Right lobe of liver (tissue), 6 donors: ENCODE data around the gene TBX2. TPM values are rescaled to one million over a fixed set of nuclear protein-coding genes. Genes with fewer than 3 reads are reported as not detected.
"Not testable (repeated sequence)": the region's sequence is repeated elsewhere in the genome, so short reads cannot be mapped to it uniquely, and the experiment has no call there.

ENCODE experiments used
- ATAC-seq, 4 donors: fragments of 200-7000 bp; cut with Tn5 transposase; one replicate each; pipeline ENCODE4 v1.9.1; 2020; ENCODE audit warnings: mild to moderate bottlenecking in 4 of 4, moderate library complexity in 4 of 4
- DNase-seq, 3 donors: peaks; one replicate each; pipeline ENCODE4 v3.0.0-alpha.2; 2020
- H3K27ac ChIP-seq, 3 donors: fragments of 200-600 bp; one replicate each; pipeline ENCODE4 v1.8.0; 2022
- H3K27me3 ChIP-seq, 2 donors: fragments of 200-600 bp; one replicate each; pipeline ENCODE4 v1.8.0; 2022
- H3K36me3 ChIP-seq, 4 donors: fragments of 200-600 bp; sonication (generic) in 1 of 4; one replicate each; pipeline versions ENCODE4 v1.5.1 to v1.8.0; 2017 to 2022; ENCODE audit warnings: control low read depth in 1 of 4
- H3K4me1 ChIP-seq, 4 donors: fragments of 200-600 bp; sonication (generic) in 1 of 4; one replicate each; pipeline versions ENCODE4 v1.5.1 to v1.8.0; 2017 to 2022; ENCODE audit warnings: control low read depth in 1 of 4
- H3K4me3 ChIP-seq, 3 donors: fragments of 200-600 bp; one replicate each; pipeline ENCODE4 v1.8.0; 2022
- H3K9me3 ChIP-seq, 4 donors: fragments of 200-600 bp; sonication (generic) in 1 of 4; one replicate each; pipeline versions ENCODE4 v1.5.1 to v1.8.0; 2017 to 2022; ENCODE audit warnings: control low read depth in 1 of 4
- POLR2A ChIP-seq: fragments of 450-650 bp; IDR thresholded peaks from one replicate; pipeline ENCODE4 v1.6.1; 2017; ENCODE audit warnings: antibody characterized with exemption, mild to moderate bottlenecking
- WGBS: methylation state at CpG from one replicate; pipeline ENCODE4 v1.1.6; 2018; ENCODE audit warnings: low coverage, low lambda C conversion rate; ENCODE audit not compliant: insufficient coverage; ENCODE audit errors: missing lambda C conversion rate; 5-methylcytosine and 5-hydroxymethylcytosine counted together
- intact Hi-C, 2 donors: fragments of 100-400 bp; cut with DNase I; formaldehyde crosslinking; loops; one replicate each; pipeline versions ENCODE4 v1.11.2 to v1.14.1; 2022
- total RNA-seq, 6 experiments: library from RNA; depleted of rRNA in 2 of 6; stranded (reverse); fragments of >200 nt in 2 of 6; fragmentation: NEBNext Ultra II Directional in 3 of 6; extraction: Animal tissue kit (Norgen Biotek cat#: 25700) in 3 of 6; gene quantifications; one replicate each; pipeline versions ENCODE4 v1.1.0 to v1.2.4, GENCODE V29; 2016 to 2023
- TF ChIP-seq, protein P1 (sequence below), 4 donors: fragments of 200-600 bp in 3 of 4; fragments of 450-650 bp in 1 of 4; IDR thresholded peaks; one replicate each; pipeline versions ENCODE4 v1.5.1 to v1.8.0; 2016 to 2022; ENCODE audit warnings: antibody characterized with exemption in 4 of 4, mild to moderate bottlenecking in 2 of 4
- donor health status: DM: no; HTN: yes; CAD: no.
- donor health status: DM: no; HTN: no; CAD: no.
- donor health status: DM: no; HTN: no; CAD: no.
- donor health status: DM: no; HTN: yes; CAD: no.
- donor health status: DM: no; HTN: yes; CAD: no.

Gene TBX2
- total RNA-seq, 6 experiments from 2014 or later, result 1.9 to 4.4 (median 2.7) TPM

DNA sequence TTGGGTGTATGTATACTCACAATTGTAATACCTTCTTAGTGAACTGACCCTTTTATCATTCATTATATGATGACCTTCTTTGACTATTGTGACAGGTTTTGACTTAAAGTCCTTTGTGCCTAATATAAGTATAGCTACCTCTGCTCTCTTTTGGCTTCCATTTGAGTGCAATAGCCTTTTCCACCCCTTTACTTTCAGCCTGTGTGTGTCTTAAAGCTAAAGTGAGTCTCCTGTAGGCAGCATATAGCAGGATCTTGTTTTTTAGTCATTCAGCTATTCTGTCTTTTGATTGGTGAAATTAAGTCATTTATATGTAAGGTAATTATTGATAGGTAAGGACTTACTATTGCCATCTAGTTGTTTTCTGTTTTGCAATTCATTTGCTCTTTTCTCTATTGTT is 36.6 kb downstream of the TBX2 start:
- DNase-seq (no peak), ATAC-seq (no peak)
- no peaks in the 10 kb centered on the region for H3K36me3 ChIP-seq
- no peaks in the 10 kb centered on the region for H3K9me3 ChIP-seq
- no peak overlapping the region for H3K4me3 ChIP-seq
- no peak for TF ChIP-seq POLR2A
- TF ChIP-seq, protein P1, sequence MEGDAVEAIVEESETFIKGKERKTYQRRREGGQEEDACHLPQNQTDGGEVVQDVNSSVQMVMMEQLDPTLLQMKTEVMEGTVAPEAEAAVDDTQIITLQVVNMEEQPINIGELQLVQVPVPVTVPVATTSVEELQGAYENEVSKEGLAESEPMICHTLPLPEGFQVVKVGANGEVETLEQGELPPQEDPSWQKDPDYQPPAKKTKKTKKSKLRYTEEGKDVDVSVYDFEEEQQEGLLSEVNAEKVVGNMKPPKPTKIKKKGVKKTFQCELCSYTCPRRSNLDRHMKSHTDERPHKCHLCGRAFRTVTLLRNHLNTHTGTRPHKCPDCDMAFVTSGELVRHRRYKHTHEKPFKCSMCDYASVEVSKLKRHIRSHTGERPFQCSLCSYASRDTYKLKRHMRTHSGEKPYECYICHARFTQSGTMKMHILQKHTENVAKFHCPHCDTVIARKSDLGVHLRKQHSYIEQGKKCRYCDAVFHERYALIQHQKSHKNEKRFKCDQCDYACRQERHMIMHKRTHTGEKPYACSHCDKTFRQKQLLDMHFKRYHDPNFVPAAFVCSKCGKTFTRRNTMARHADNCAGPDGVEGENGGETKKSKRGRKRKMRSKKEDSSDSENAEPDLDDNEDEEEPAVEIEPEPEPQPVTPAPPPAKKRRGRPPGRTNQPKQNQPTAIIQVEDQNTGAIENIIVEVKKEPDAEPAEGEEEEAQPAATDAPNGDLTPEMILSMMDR (IDR thresholded peaks at IDR 0.05), result no peak
- intact Hi-C loops, result no loop called here
- no peaks in the 10 kb centered on the region for H3K27me3 ChIP-seq
- no peak overlapping the region for H3K27ac ChIP-seq
- no peaks in the 10 kb centered on the region for H3K4me1 ChIP-seq

DNA sequence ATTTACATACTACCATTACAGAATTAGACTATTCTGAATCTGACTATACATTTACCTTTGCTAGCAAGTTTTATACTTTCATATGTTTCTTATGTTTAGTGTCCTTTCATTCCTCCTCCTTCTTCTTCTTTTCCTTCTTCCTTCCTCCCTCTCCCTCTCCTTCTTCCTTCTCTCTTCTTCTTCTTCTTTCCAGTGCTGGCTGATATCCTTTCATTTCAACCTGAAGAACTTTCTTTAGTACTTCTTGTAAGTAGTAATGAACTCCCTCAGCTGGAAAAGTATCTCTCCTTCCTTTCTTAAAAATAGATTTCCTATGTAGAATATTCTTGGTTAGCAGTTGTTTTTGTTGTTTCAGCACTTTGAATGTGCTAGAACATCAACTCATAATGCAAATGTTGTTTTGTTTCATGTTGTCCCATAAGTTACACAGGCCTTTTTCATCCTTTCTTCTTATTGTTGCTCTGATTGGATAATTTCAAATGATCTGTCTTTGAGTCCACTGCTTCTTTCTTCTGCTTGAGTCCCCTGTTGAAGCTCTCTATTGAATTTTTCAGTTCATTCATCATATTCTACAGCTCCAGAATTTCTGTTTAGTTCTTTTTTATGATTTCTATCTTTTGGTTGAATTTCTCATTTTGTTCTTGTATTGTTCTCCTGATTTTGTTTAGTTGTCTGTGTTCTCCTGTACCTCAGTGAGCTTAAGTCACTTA is 37.5 kb downstream of the TBX2 start:
- Histone ChIP-seq H3K9me3 (no peaks in the 10 kb centered on the region), H3K27me3 (no peaks in the 10 kb centered on the region), H3K4me3 (no peak overlapping the region), H3K27ac (no peak overlapping the region), H3K4me1 (no peaks in the 10 kb centered on the region), H3K36me3 (no peaks in the 10 kb centered on the region)
- ATAC-seq (no peak), DNase-seq (no peak)
- intact Hi-C loops, result no loop called here
- TF ChIP-seq, protein P1 (IDR thresholded peaks at IDR 0.05), result no peak

DNA sequence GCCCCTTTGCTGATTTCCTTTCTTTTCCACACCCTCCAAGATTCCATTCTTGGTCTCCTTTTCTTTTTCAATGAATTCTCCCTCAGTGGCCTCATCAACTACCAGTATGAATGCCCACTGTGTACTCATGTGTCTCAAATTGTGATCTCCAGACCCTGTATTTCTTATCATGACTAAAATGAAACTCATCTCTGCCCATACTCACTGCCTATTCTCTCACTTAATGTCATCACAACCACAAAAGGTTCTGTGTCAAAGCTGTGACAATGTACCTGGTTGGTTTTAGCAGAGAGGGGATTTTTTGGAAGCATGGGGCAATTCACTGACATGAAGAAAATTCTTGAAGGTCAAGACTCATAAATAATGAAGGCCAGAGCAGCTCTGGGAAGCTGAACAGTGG is 41.1 kb downstream of the TBX2 start:
- TF ChIP-seq, protein P1 (IDR thresholded peaks at IDR 0.05), result no peak
- no peak for TF ChIP-seq POLR2A
- Histone ChIP-seq H3K36me3 (no peaks in the 10 kb centered on the region), H3K27ac (no peak overlapping the region), H3K4me1 (no peaks in the 10 kb centered on the region), H3K4me3 (no peak overlapping the region), H3K27me3 (no peaks in the 10 kb centered on the region), H3K9me3 (no peaks in the 10 kb centered on the region)
- ATAC-seq (no peak), DNase-seq (no peak)
- intact Hi-C loops, result no loop called here

DNA sequence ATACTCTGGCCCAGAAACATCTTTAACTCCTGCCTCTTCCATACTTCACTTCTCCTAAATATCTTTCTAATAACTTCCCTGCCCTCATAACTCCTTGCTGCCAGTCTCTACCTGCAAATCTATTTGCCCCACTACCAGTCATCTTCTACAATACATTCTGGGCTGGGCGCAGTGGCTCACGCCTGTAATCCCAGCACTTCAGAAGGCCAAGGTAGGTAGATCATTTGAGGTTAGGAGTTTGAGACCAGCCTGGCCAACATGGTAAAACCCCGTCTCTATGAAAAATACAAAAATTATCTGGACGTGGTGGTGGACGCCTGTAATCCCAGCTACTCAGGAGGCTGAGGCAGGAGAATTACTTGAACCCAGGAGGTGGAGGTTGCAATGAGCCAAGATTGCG is 41.9 kb downstream of the TBX2 start:
- H3K27me3 ChIP-seq, H3K36me3 ChIP-seq, H3K4me1 ChIP-seq, DNase-seq, H3K27ac ChIP-seq, ATAC-seq, intact Hi-C loops, H3K4me3 ChIP-seq, H3K9me3 ChIP-seq: not testable (repeated sequence)
- WGBS, result 85% methylated on average over 6 of the region's 6 CpGs

DNA sequence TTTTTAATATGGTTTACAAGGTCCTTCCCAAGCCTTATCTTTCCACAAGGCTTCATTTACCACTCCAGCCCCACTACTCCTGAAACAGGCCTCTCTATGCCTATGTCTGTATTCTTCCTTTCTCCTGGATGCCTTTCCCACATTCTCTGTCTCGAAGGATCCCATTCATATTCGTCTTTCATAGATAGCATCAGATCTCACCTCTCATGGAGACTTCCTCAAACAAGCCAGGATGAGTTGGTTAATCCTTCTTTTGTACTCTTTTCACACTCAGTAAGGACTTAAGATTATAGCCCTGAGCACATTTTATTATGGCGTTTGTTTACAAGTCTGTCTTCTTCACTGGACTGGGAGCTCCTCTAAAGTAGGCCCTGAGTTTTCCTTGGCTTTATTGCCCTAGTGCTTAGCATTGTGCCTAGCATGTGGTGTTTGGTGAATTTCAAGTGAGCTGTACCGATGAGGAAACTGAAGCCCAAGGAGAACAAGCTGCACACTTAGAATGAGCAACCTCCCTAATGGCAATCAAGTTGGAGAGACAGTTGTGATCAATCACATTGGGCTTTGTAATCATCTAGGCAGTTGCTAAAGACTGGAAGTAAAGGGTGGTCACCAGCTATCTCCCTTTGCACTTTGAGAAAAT is 42.6 kb downstream of the TBX2 start:
- TF ChIP-seq POLR2A, result no peak
- TF ChIP-seq, protein P1 (IDR thresholded peaks at IDR 0.05), result no peak
- no peak for DNase-seq
- Histone ChIP-seq H3K4me3 (no peak overlapping the region), H3K4me1 (no peaks in the 10 kb centered on the region), H3K36me3 (no peaks in the 10 kb centered on the region), H3K27me3 (no peaks in the 10 kb centered on the region), H3K9me3 (no peaks in the 10 kb centered on the region), H3K27ac (no peak overlapping the region)
- intact Hi-C loops, result no loop called here
- no peak for ATAC-seq
- WGBS, result 46% methylated on average over 4 of the region's 4 CpGs
